HepG2 (cell line): ENCODE data around the gene TM2D3. TPM values are rescaled to one million over a fixed set of nuclear protein-coding genes. Genes with fewer than 3 reads are reported as not detected.

Experiments
- CHD4 ChIP-seq: fragments of 200-600 bp; sonication (generic); IDR thresholded peaks from 2 replicates; pipeline ENCODE4 v1.7.0; 2017; ENCODE audit warnings: mild to moderate bottlenecking, low read length, borderline replicate concordance
- EED ChIP-seq: sonication (generic); formaldehyde crosslinking; IDR thresholded peaks from 2 replicates; pipeline ENCODE4 v1.5.0; 2020; ENCODE audit warnings: mild to moderate bottlenecking, missing genetic modification reagents
- KIAA2018 ChIP-seq: sonication (generic); formaldehyde crosslinking; IDR thresholded peaks from 2 replicates; pipeline ENCODE4 v1.5.0; 2020; ENCODE audit warnings: mild to moderate bottlenecking, missing genetic modification reagents, borderline replicate concordance
- MAFF ChIP-seq: IDR thresholded peaks from 2 replicates; pipeline ENCODE4 v1.6.1; 2011; ENCODE audit warnings: low read depth, low read length, improper control_type of control experiment
- NFRKB ChIP-seq: fragments of 450-650 bp; IDR thresholded peaks from 2 replicates; pipeline ENCODE4 v1.6.1; 2017
- POLR2AphosphoS2 ChIP-seq: IDR thresholded peaks from 2 replicates; pipeline ENCODE4 v1.6.1; 2011; ENCODE audit warnings: low read depth, low read length, improper control_type of control experiment
- SMC3 ChIP-seq: IDR thresholded peaks from 2 replicates; pipeline ENCODE4 v1.6.1; 2011; ENCODE audit warnings: low read length, improper control_type of control experiment
- ZNF280D ChIP-seq: sonication (generic); formaldehyde crosslinking; IDR thresholded peaks from 2 replicates; pipeline ENCODE4 v1.5.1; 2020; ENCODE audit warnings: mild to moderate bottlenecking, missing genetic modification reagents
- ZNF564 ChIP-seq: sonication (generic); formaldehyde crosslinking; IDR thresholded peaks from 2 replicates; pipeline ENCODE4 v1.8.1; 2023; ENCODE audit warnings: mild to moderate bottlenecking, missing genetic modification reagents
- ZNF761 ChIP-seq: sonication (generic); formaldehyde crosslinking; conservative IDR thresholded peaks from 2 replicates; pipeline ENCODE4 v1.4.0; 2020; ENCODE audit warnings: mild to moderate bottlenecking, missing genetic modification reagents
- ZSCAN30 ChIP-seq: sonication (generic); formaldehyde crosslinking; IDR thresholded peaks from 2 replicates; pipeline ENCODE4 v1.5.0; 2020; ENCODE audit warnings: mild to moderate bottlenecking, missing genetic modification reagents
- polyA plus RNA-seq, 8 experiments: library from polyadenylated mRNA; depleted of rRNA in 3 of 8; stranded (reverse) in 7 of 8; unstranded in 1 of 8; fragments of >200 nt; fragmentation: Illumina TruSeq in 4 of 8; extraction: Trizol in 4 of 8; gene quantifications; 2 replicates each; pipeline versions ENCODE4 v1.2.1 to v1.2.3, GENCODE V29; 2011 to 2016; ENCODE audit warnings: low read depth in 4 of 8, missing spikeins in 1 of 8, mixed read lengths in 1 of 8; ENCODE audit not compliant: insufficient read depth in 1 of 8
- total RNA-seq, 5 experiments: library from RNA; depleted of rRNA; stranded (reverse); fragments of >200 nt; fragmentation: Illumina TruSeq; extraction: Trizol; gene quantifications; 2 replicates each; pipeline ENCODE4 v1.2.3, GENCODE V29; 2016; ENCODE audit warnings: low read depth in 1 of 5
- TF ChIP-seq, protein P1 (sequence below): sonication (generic); formaldehyde crosslinking; IDR thresholded peaks from 2 replicates; pipeline ENCODE4 v1.9.0; 2021; ENCODE audit warnings: missing genetic modification reagents, borderline replicate concordance

Gene TM2D3
- total and polyA plus RNA-seq, 2 of the 13 experiments (the other 11 are each of a cell fraction or from before 2014, with no cell fraction given): 31.1 to 72.7 TPM

- TF ChIP-seq POLR2AphosphoS2 (no peak), SMC3 (no peak), ZSCAN30 (CRISPR knock-in tag) (no peak), ZNF564 (CRISPR knock-in tag) (peak; percentile 59), KIAA2018 (no peak), NFRKB (no peak), EED (CRISPR knock-in tag) (no peak), ZNF280D (CRISPR knock-in tag) (0 out of 2 replicates have a peak, but pooled peaks have one; percentile 55), CHD4 (no peak), MAFF (no peak), ZNF761 (no peak)
- TF ChIP-seq, protein P1, sequence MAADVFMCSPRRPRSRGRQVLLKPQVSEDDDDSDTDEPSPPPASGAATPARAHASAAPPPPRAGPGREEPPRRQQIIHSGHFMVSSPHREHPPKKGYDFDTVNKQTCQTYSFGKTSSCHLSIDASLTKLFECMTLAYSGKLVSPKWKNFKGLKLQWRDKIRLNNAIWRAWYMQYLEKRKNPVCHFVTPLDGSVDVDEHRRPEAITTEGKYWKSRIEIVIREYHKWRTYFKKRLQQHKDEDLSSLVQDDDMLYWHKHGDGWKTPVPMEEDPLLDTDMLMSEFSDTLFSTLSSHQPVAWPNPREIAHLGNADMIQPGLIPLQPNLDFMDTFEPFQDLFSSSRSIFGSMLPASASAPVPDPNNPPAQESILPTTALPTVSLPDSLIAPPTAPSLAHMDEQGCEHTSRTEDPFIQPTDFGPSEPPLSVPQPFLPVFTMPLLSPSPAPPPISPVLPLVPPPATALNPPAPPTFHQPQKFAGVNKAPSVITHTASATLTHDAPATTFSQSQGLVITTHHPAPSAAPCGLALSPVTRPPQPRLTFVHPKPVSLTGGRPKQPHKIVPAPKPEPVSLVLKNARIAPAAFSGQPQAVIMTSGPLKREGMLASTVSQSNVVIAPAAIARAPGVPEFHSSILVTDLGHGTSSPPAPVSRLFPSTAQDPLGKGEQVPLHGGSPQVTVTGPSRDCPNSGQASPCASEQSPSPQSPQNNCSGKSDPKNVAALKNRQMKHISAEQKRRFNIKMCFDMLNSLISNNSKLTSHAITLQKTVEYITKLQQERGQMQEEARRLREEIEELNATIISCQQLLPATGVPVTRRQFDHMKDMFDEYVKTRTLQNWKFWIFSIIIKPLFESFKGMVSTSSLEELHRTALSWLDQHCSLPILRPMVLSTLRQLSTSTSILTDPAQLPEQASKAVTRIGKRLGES (CRISPR knock-in tag): no peak
Measured at GRCh38 chr15:101615986-101616848, 36.0 kb downstream of the TM2D3 start (continued).
